IMR-90 (cell line): ENCODE measurements around the gene AHSA1. TPM values are rescaled to one million over a fixed set of nuclear protein-coding genes. Genes with fewer than 3 reads are reported as not detected.

Source experiments
- ATAC-seq: fragments of 200-7000 bp; cut with Tn5 transposase; 2 replicates; pipeline ENCODE4 v1.9.1; 2020; ENCODE audit warnings: low read depth, mild to moderate bottlenecking, moderate library complexity
- BruUV-seq: library from RNA; stranded (reverse); fragments of 400-500 nt; replicated peaks from 2 replicates; lab custom pipeline; 2021; lab: Mats Ljungman, UMichigan
- CTCF ChIA-PET: fragments of 300-600 bp; formaldehyde crosslinking; extraction: SDS; loops from one replicate; lab custom pipeline; 2021; ENCODE audit warnings: antibody characterized with exemption; lab: Yijun Ruan, JAX
- POLR2A ChIA-PET: fragments of 300-600 bp; sonication (Branson Sonifier 250); formaldehyde crosslinking; loops from one replicate; lab custom pipeline; 2022; ENCODE audit warnings: antibody characterized with exemption; ENCODE audit not compliant: unreplicated experiment; lab: Charles Lee
- DNase-seq: peaks from one replicate; pipeline ENCODE4 v3.0.0; 2013
- H2AFZ ChIP-seq: replicated peaks from 2 replicates; pipeline ENCODE3; 2013; ENCODE audit warnings: low read length, mild to moderate bottlenecking; ENCODE audit not compliant: poor library complexity
- H2AK5ac ChIP-seq: 2 replicates; pipeline ENCODE4 v1.6.1; 2013; ENCODE audit warnings: low read depth, low read length, inconsistent platforms
- H2AK9ac ChIP-seq: replicated peaks from 2 replicates; pipeline ENCODE3; 2013; ENCODE audit warnings: mild to moderate bottlenecking, low read depth, low read length, moderate library complexity; ENCODE audit not compliant: poor library complexity
- H2BK120ac ChIP-seq: 2 replicates; pipeline ENCODE4 v1.6.1; 2013; ENCODE audit warnings: low read depth, low read length, inconsistent platforms
- H2BK15ac ChIP-seq: 3 replicates; pipeline ENCODE4 v1.6.1; 2013; ENCODE audit warnings: low read depth, low read length, inconsistent platforms
- H2BK20ac ChIP-seq: 2 replicates; pipeline ENCODE4 v1.6.1; 2013; ENCODE audit warnings: low read depth, mild to moderate bottlenecking, inconsistent platforms, low read length, moderate library complexity
- H2BK5ac ChIP-seq: 2 replicates; pipeline ENCODE4 v1.6.1; 2013; ENCODE audit warnings: mild to moderate bottlenecking, low read depth, low read length, inconsistent platforms; ENCODE audit not compliant: poor library complexity, severe bottlenecking
- H3K14ac ChIP-seq: replicated peaks from 2 replicates; pipeline ENCODE4 v1.6.1; 2013; ENCODE audit warnings: low read depth, low read length, inconsistent platforms
- H3K18ac ChIP-seq: 2 replicates; pipeline ENCODE4 v1.6.1; 2013; ENCODE audit warnings: low read depth, low read length, control low read depth
- H3K23ac ChIP-seq: 2 replicates; pipeline ENCODE4 v1.6.1; 2013; ENCODE audit warnings: low read depth, low read length, inconsistent platforms
- H3K27ac ChIP-seq: 2 replicates; pipeline ENCODE4 v1.5.1; 2013; ENCODE audit warnings: mild to moderate bottlenecking, control low read depth, low read length; ENCODE audit not compliant: insufficient read depth
- H3K27me3 ChIP-seq: 2 replicates; pipeline ENCODE4 v1.6.1; 2013; ENCODE audit warnings: low read length; ENCODE audit not compliant: control insufficient read depth, insufficient read depth
- H3K36me3 ChIP-seq: 2 replicates; pipeline ENCODE4 v1.6.1; 2013; ENCODE audit warnings: low read length, mixed read lengths; ENCODE audit not compliant: control insufficient read depth, insufficient read depth
- H3K4ac ChIP-seq: 2 replicates; pipeline ENCODE4 v1.6.1; 2013; ENCODE audit warnings: low read depth, low read length, inconsistent platforms
- H3K4me1 ChIP-seq: 2 replicates; pipeline ENCODE4 v1.6.1; 2013; ENCODE audit warnings: low read length, mixed read lengths; ENCODE audit not compliant: control insufficient read depth, insufficient read depth
- H3K4me2 ChIP-seq: 2 replicates; pipeline ENCODE4 v1.6.1; 2013; ENCODE audit warnings: low read depth, mild to moderate bottlenecking, control low read depth, low read length, moderate library complexity
- H3K4me3 ChIP-seq: 2 replicates; pipeline ENCODE4 v1.5.1; 2013; ENCODE audit warnings: low read depth, mild to moderate bottlenecking, control low read depth, low read length, moderate library complexity; ENCODE audit not compliant: insufficient read depth
- H3K56ac ChIP-seq: 2 replicates; pipeline ENCODE4 v1.6.1; 2013; ENCODE audit warnings: low read length, inconsistent platforms; ENCODE audit not compliant: insufficient read depth; ENCODE audit errors: extremely low read depth
- H3K79me1 ChIP-seq, 2 experiments: 2 replicates each; pipeline ENCODE4 v1.6.1; 2013; ENCODE audit warnings: low read length in 2 of 2, inconsistent platforms in 1 of 2, low read depth in 1 of 2
- H3K9ac ChIP-seq: 2 replicates; pipeline ENCODE4 v1.6.1; 2013; ENCODE audit warnings: low read depth, low read length, control low read depth
- H3K9me1 ChIP-seq: 2 replicates; pipeline ENCODE4 v1.6.1; 2013; ENCODE audit warnings: low read length, inconsistent platforms; ENCODE audit not compliant: insufficient read depth
- H3K9me3 ChIP-seq: 2 replicates; pipeline ENCODE4 v1.6.1; 2013; ENCODE audit warnings: low read length; ENCODE audit not compliant: control insufficient read depth, insufficient read depth
- H4K20me1 ChIP-seq: 2 replicates; pipeline ENCODE4 v1.6.1; 2013; ENCODE audit warnings: low read length, inconsistent platforms; ENCODE audit not compliant: insufficient read depth
- H4K5ac ChIP-seq: 2 replicates; pipeline ENCODE4 v1.6.1; 2013; ENCODE audit warnings: mild to moderate bottlenecking, low read depth, low read length, control low read depth
- H4K8ac ChIP-seq, 2 experiments: 2 replicates each; pipeline ENCODE4 v1.6.1; 2013; ENCODE audit warnings: low read depth in 2 of 2, low read length in 2 of 2, control low read depth in 1 of 2, inconsistent platforms in 1 of 2
- H4K91ac ChIP-seq: 2 replicates; pipeline ENCODE4 v1.6.1; 2013; ENCODE audit warnings: low read depth, low read length, inconsistent platforms; ENCODE audit not compliant: insufficient read depth
- BHLHE40 ChIP-seq: fragments of 150-350 bp; IDR thresholded peaks from 2 replicates; pipeline ENCODE4 v1.6.1; 2016; ENCODE audit warnings: mild to moderate bottlenecking, low read depth, low read length
- CEBPB ChIP-seq: IDR thresholded peaks from 2 replicates; pipeline ENCODE4 v1.6.1; 2012; ENCODE audit warnings: low read depth, low read length, improper control_type of control experiment
- CHD1 ChIP-seq: IDR thresholded peaks from 2 replicates; pipeline ENCODE4 v1.6.1; 2012; ENCODE audit warnings: low read depth, low read length, improper control_type of control experiment
- CTCF ChIP-seq: conservative IDR thresholded peaks from 2 replicates; pipeline ENCODE4 v1.5.1; 2012; ENCODE audit warnings: mild to moderate bottlenecking, low read depth, low read length, improper control_type of control experiment
- ELK1 ChIP-seq: fragments of 150-350 bp; IDR thresholded peaks from 2 replicates; pipeline ENCODE4 v1.6.1; 2016; ENCODE audit warnings: low read depth, mild to moderate bottlenecking, low read length, moderate library complexity, borderline replicate concordance
- FOS ChIP-seq: fragments of 150-350 bp; IDR thresholded peaks from 2 replicates; pipeline ENCODE4 v1.6.1; 2016; ENCODE audit warnings: low read depth, low read length
- MAFK ChIP-seq: IDR thresholded peaks from 2 replicates; pipeline ENCODE4 v1.6.1; 2012; ENCODE audit warnings: low read depth, low read length, improper control_type of control experiment
- MAZ ChIP-seq: IDR thresholded peaks from 2 replicates; pipeline ENCODE4 v1.6.1; 2012; ENCODE audit warnings: low read depth, mild to moderate bottlenecking, low read length, improper control_type of control experiment, moderate library complexity, borderline replicate concordance
- MXI1 ChIP-seq: IDR thresholded peaks from 2 replicates; pipeline ENCODE4 v1.6.1; 2012; ENCODE audit warnings: low read depth, mild to moderate bottlenecking, low read length, moderate library complexity, borderline replicate concordance
- NFE2L2 ChIP-seq: fragments of 150-350 bp; IDR thresholded peaks from 2 replicates; pipeline ENCODE4 v1.6.1; 2016; ENCODE audit warnings: low read depth, mild to moderate bottlenecking, low read length
- POLR2A ChIP-seq: IDR thresholded peaks from 2 replicates; pipeline ENCODE4 v1.6.1; 2012; ENCODE audit warnings: mild to moderate bottlenecking, low read depth, low read length
- RAD21 ChIP-seq: IDR thresholded peaks from 2 replicates; pipeline ENCODE4 v1.6.1; 2012; ENCODE audit warnings: low read length, improper control_type of control experiment
- RCOR1 ChIP-seq: IDR thresholded peaks from 2 replicates; pipeline ENCODE4 v1.6.1; 2012; ENCODE audit warnings: mild to moderate bottlenecking, low read length, improper control_type of control experiment; ENCODE audit not compliant: insufficient replicate concordance
- RFX5 ChIP-seq: IDR thresholded peaks from 2 replicates; pipeline ENCODE4 v1.8.0; 2012; ENCODE audit warnings: low read depth, mild to moderate bottlenecking, low read length, moderate library complexity
- SMC3 ChIP-seq: fragments of 150-350 bp; IDR thresholded peaks from 2 replicates; pipeline ENCODE4 v1.6.1; 2016; ENCODE audit warnings: low read depth, mild to moderate bottlenecking, antibody characterized with exemption, low read length, moderate library complexity
- USF2 ChIP-seq: fragments of 150-350 bp; IDR thresholded peaks from 2 replicates; pipeline ENCODE4 v1.6.1; 2017; ENCODE audit warnings: mild to moderate bottlenecking, antibody characterized with exemption, low read length, low read depth
- WGBS, 2 experiments: methylation state at CpG; one replicate each; pipeline versions ENCODE4 v1.1.5 to v1.1.7; 2013; ENCODE audit warnings: missing lambda C conversion rate in 2 of 2; ENCODE audit not compliant: insufficient read length in 1 of 2; ENCODE audit errors: extremely low coverage in 2 of 2; 5-methylcytosine and 5-hydroxymethylcytosine counted together
- dilution Hi-C: fragments of 300-500 bp; cut with HindIII; formaldehyde crosslinking; loops from one replicate; pipeline ENCODE4 v1.14.3; 2018; ENCODE audit warnings: low sequenced_read_pairs; ENCODE audit not compliant: unreplicated experiment
- in situ Hi-C: fragments of 300-500 bp; cut with MboI; formaldehyde crosslinking; loops from 3 replicates; pipeline ENCODE4 v1.14.3; 2019; ENCODE audit warnings: low sequenced_read_pairs, inconsistent platforms, mixed read lengths
- intact Hi-C: fragments of 100-400 bp; cut with micrococcal nuclease; formaldehyde crosslinking; loops from 2 replicates; pipeline ENCODE4 v1.10.0; 2022
- polyA plus RNA-seq, 3 experiments: library from polyadenylated mRNA; depleted of rRNA; stranded (reverse); fragments of >200 nt; gene quantifications; 2 replicates each; pipeline ENCODE4 v1.2.3, GENCODE V29; 2012; ENCODE audit warnings: low replicate concordance in 1 of 3
- total RNA-seq: library from RNA; depleted of rRNA; stranded (reverse); fragments of >200 nt; gene quantifications from 2 replicates; pipeline ENCODE4 v1.2.3, GENCODE V29; 2012

The AHSA1 gene
- total and polyA plus RNA-seq, 2 of the 4 experiments (the other 2 are of a cell fraction) = 166 to 252 TPM

- DNase-seq = no peak
- no peaks in the 10 kb centered on the region for H3K4me1 ChIP-seq
- H3K27me3 ChIP-seq = peaks cover 1% of the 10 kb centered on the region; the same call in 1 of the 2 replicates
- BruUV-seq = no TSS peak
- no peaks in the 10 kb centered on the region; the same call in 1 of the 2 replicates for H3K9me1 ChIP-seq
- 100% methylated on average over 1 of the region's 5 CpGs; no CpG with 5 or more reads in 1 of the 2 experiments for WGBS, 2 experiments
- H4K8ac ChIP-seq = no peak overlapping the region
- no peak overlapping the region for H3K23ac ChIP-seq
- no peak overlapping the region for H3K14ac ChIP-seq
- H2AFZ ChIP-seq = no peak overlapping the region
- H3K4me2 ChIP-seq = no peak overlapping the region
- H3K4ac ChIP-seq = no peak overlapping the region
- H3K4me3 ChIP-seq = no peak overlapping the region
- no peak overlapping the region for H3K56ac ChIP-seq
- dilution Hi-C loops = no loop called here
- H4K20me1 ChIP-seq = no peaks in the 10 kb centered on the region
- CTCF ChIA-PET = interaction anchor here (0.7 to 2.2 kb wide), 2 partner anchors 8 to 293 kb away, joined by 3 to 8 read pairs; partner anchors contain the start of gene SNW1
- no peak overlapping the region for H2AK9ac ChIP-seq
- H4K91ac ChIP-seq = no peak overlapping the region
- in situ Hi-C loops = loop anchor here (10.0 kb wide), 1 partner anchor 247 kb away; no protein-coding TSS in a partner anchor
- TF ChIP-seq USF2 = no peak
- TF ChIP-seq CHD1 = no peak
- no peak for TF ChIP-seq MAFK
- TF ChIP-seq NFE2L2 = no peak
- no peak for TF ChIP-seq ELK1
- no peak for TF ChIP-seq BHLHE40
- no peak for TF ChIP-seq RFX5
- TF ChIP-seq MAZ = no peak
- no peak for TF ChIP-seq RCOR1
- TF ChIP-seq RAD21 = no peak
- TF ChIP-seq FOS = no peak
- TF ChIP-seq SMC3 = no peak
- TF ChIP-seq CTCF = no peak
- no peak for TF ChIP-seq POLR2A
- no peak for TF ChIP-seq CEBPB
- no peak for TF ChIP-seq MXI1
- H2BK20ac ChIP-seq = no peak overlapping the region
- H2BK5ac ChIP-seq = no peak overlapping the region
- H3K18ac ChIP-seq = no peak overlapping the region
- H3K36me3 ChIP-seq = peaks cover 36% of the 10 kb centered on the region
- H3K9me3 ChIP-seq = no peaks in the 10 kb centered on the region
- no peak overlapping the region for H2BK120ac ChIP-seq
- no peak overlapping the region for H2BK15ac ChIP-seq
- H3K9ac ChIP-seq = no peak overlapping the region
- no peak for ATAC-seq
- 0 out of 4 replicates have a peak, but pooled peaks cover 0 to 7% of the 10 kb centered on the region in 2 experiments for H3K79me1 ChIP-seq
- H3K27ac ChIP-seq = no peak overlapping the region
- intact Hi-C loops = no loop called here
- H2AK5ac ChIP-seq = no peak overlapping the region
- no peak overlapping the region for H4K5ac ChIP-seq
- POLR2A ChIA-PET = interaction anchor here (0.6 to 0.7 kb wide), 2 partner anchors 72 to 1289 kb away, joined by 4 to 16 read pairs; no protein-coding TSS in a partner anchor
Observed at GRCh38 chr14:77467801-77468200, 9.9 kb downstream of the AHSA1 start.
